B cell (primary cell): Measurements from ENCODE around the gene COA6. TPM values are rescaled to one million over a fixed set of nuclear protein-coding genes. Genes with fewer than 3 reads are reported as not detected.

Source experiments
- ATAC-seq: fragments of 200-7000 bp; cut with Tn5 transposase; one replicate; pipeline ENCODE4 v1.10.0; 2021; ENCODE audit warnings: low read depth, mild to moderate bottlenecking, moderate number of reproducible peaks, moderate library complexity
- CTCF ChIA-PET: fragments of 350-600 bp; sonication (Branson Sonifier 250); formaldehyde crosslinking; loops from one replicate; lab custom pipeline; 2021; ENCODE audit warnings: antibody characterized with exemption, inconsistent platforms; lab: Charles Lee
- POLR2A ChIA-PET: fragments of 350-600 bp; sonication (Branson Sonifier 250); formaldehyde crosslinking; loops from one replicate; lab custom pipeline; 2021; ENCODE audit warnings: antibody characterized with exemption; lab: Charles Lee
- DNase-seq: peaks from one replicate; pipeline ENCODE4 v3.0.0; 2013
- H2AFZ ChIP-seq: 2 replicates; pipeline ENCODE4 v1.6.1; 2012; ENCODE audit warnings: mild to moderate bottlenecking, low read depth, low read length; ENCODE audit not compliant: insufficient read depth, poor library complexity, severe bottlenecking
- H3K27ac ChIP-seq, 2 donors: 1 replicate in 1 of 2; 2 replicates in 1 of 2; pipeline ENCODE4 v1.5.1; 2012 to 2013; ENCODE audit warnings: low read length in 2 of 2, mild to moderate bottlenecking in 2 of 2, moderate library complexity in 1 of 2
- H3K27me3 ChIP-seq, 4 experiments: fragments of 200-600 bp in 1 of 4; sonication (generic) in 1 of 4; replicated peaks in 1 of 4; 1 replicate in 2 of 4; 2 replicates in 2 of 4; pipeline versions ENCODE4 v1.6.1 to v1.7.0; 2013 to 2016; ENCODE audit warnings: low read length in 3 of 4, mild to moderate bottlenecking in 2 of 4, mixed read lengths in 1 of 4, moderate library complexity in 1 of 4; ENCODE audit not compliant: insufficient read depth in 4 of 4, control insufficient read depth in 3 of 4; ENCODE audit errors: control extremely low read depth in 1 of 4
- H3K36me3 ChIP-seq, 2 experiments: replicated peaks in 1 of 2; 1 replicate in 1 of 2; 2 replicates in 1 of 2; pipeline versions ENCODE4 v1.6.1 to v1.7.1; 2013; ENCODE audit warnings: low read length in 1 of 2; ENCODE audit not compliant: insufficient read depth in 2 of 2, control insufficient read depth in 1 of 2; ENCODE audit errors: control extremely low read depth in 1 of 2, extremely low read depth in 1 of 2
- H3K4me1 ChIP-seq, 2 donors: fragments of 200-600 bp in 1 of 2; sonication (generic) in 1 of 2; 1 replicate in 1 of 2; 2 replicates in 1 of 2; pipeline versions ENCODE4 v1.5.1 to v1.6.1; 2013 to 2017; ENCODE audit warnings: low read length in 2 of 2; ENCODE audit not compliant: control insufficient read depth in 2 of 2, insufficient read depth in 2 of 2
- H3K4me2 ChIP-seq: replicated peaks from 2 replicates; pipeline ENCODE3; 2012; ENCODE audit warnings: mild to moderate bottlenecking, low read depth, low read length; ENCODE audit not compliant: poor library complexity, severe bottlenecking
- H3K4me3 ChIP-seq, 5 experiments: fragments of 200-600 bp in 1 of 5; sonication (generic) in 1 of 5; 1 replicate in 3 of 5; 2 replicates in 2 of 5; pipeline versions ENCODE4 v1.5.1 to v1.7.0; 2011 to 2016; ENCODE audit warnings: low read length in 4 of 5, mild to moderate bottlenecking in 4 of 5, low read depth in 2 of 5, control low read depth in 1 of 5, moderate library complexity in 1 of 5; ENCODE audit not compliant: insufficient read depth in 1 of 5; ENCODE audit errors: control extremely low read depth in 1 of 5, extremely low read depth in 1 of 5
- H3K79me2 ChIP-seq: fragments of 200-600 bp; sonication (generic); one replicate; pipeline ENCODE4 v1.6.0; 2016; ENCODE audit warnings: low read length; ENCODE audit not compliant: control insufficient read depth, insufficient read depth
- H3K9ac ChIP-seq: fragments of 200-600 bp; sonication (generic); 2 replicates; pipeline ENCODE4 v1.6.1; 2017; ENCODE audit warnings: mild to moderate bottlenecking, low read length, moderate library complexity
- H3K9me3 ChIP-seq, 3 donors: one replicate each; pipeline versions ENCODE4 v1.6.1 to v1.7.1; 2013; ENCODE audit warnings: low read length in 2 of 3; ENCODE audit not compliant: control insufficient read depth in 2 of 3, insufficient read depth in 1 of 3; ENCODE audit errors: control extremely low read depth in 1 of 3
- H4K20me1 ChIP-seq: 2 replicates; pipeline ENCODE4 v1.6.0; 2012; ENCODE audit warnings: mild to moderate bottlenecking, low read length; ENCODE audit not compliant: insufficient read depth, control insufficient read depth, poor library complexity, severe bottlenecking
- H3K27ac Mint-ChIP-seq: one replicate; pipeline ENCODE4 v1.8.0; 2021; ENCODE audit warnings: mixed read lengths
- H3K27me3 Mint-ChIP-seq: one replicate; pipeline ENCODE4 v1.8.0; 2021; ENCODE audit warnings: mixed read lengths
- H3K4me1 Mint-ChIP-seq: one replicate; pipeline ENCODE4 v1.8.0; 2021; ENCODE audit warnings: mixed read lengths
- H3K4me3 Mint-ChIP-seq: one replicate; pipeline ENCODE4 v1.8.0; 2021; ENCODE audit warnings: mixed read lengths
- H3K9me3 Mint-ChIP-seq: one replicate; pipeline ENCODE4 v1.8.0; 2022; ENCODE audit warnings: mixed read lengths; ENCODE audit not compliant: insufficient read depth
- CTCF ChIP-seq: fragments of 200-600 bp; IDR thresholded peaks from one replicate; pipeline ENCODE4 v1.8.0; 2022; ENCODE audit warnings: antibody characterized with exemption, mild to moderate bottlenecking
- EZH2 ChIP-seq: IDR thresholded peaks from 2 replicates; pipeline ENCODE4 v1.6.1; 2012; ENCODE audit warnings: borderline replicate concordance, low read depth, mild to moderate bottlenecking, moderate library complexity, low read length; ENCODE audit not compliant: insufficient read depth, poor library complexity, severe bottlenecking
- WGBS: methylation state at CpG from one replicate; pipeline ENCODE4 v1.1.5; 2013; ENCODE audit warnings: missing lambda C conversion rate; ENCODE audit not compliant: insufficient coverage; 5-methylcytosine and 5-hydroxymethylcytosine counted together
- intact Hi-C: fragments of 100-400 bp; cut with micrococcal nuclease; formaldehyde crosslinking; loops from one replicate; pipeline ENCODE4 v1.10.0; 2022
- polyA plus RNA-seq: library from polyadenylated mRNA; depleted of rRNA; stranded (reverse); fragments of >200 nt; gene quantifications from 2 replicates; pipeline ENCODE4 v1.2.3, GENCODE V29; 2012
- total RNA-seq, 2 donors: library from RNA; stranded (reverse); fragments of 120-200 nt in 1 of 2; gene quantifications; 1 replicate in 1 of 2; 2 replicates in 1 of 2; pipeline versions ENCODE4 v1.2.3 to v1.2.4, GENCODE V29; 2013 to 2022

COA6 gene
- total and polyA plus RNA-seq, 2 donors (not counting 1 experiment from before 2014, with no cell fraction given), result 5.7 to 14.8 TPM

DNA sequence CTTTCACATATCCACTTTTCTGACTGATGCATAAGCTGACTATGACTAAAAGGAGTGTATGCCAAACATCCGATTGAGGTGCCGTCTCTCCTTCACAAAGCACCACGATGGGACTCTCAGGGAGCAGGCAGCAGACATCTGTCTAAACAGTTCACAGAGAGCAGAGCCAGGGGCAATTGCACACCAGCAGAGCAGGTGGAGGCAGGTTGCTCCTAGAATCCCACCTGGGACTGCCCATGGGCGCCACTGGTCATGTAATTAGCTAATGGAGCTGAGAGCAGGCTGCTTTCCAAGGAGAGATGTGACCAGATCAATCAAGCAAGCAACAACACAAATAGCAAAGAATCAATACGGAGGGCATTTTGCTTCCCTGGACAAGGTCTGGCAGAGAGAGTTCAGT is 30.5 kb upstream of the COA6 start:
- Mint-ChIP-seq H3K4me1 (no peaks in the 10 kb centered on the region), H3K27ac (no peak overlapping the region), H3K27me3 (peaks cover 7% of the 10 kb centered on the region), H3K4me3 (no peak overlapping the region), H3K9me3 (peaks cover 8% of the 10 kb centered on the region)
- peaks cover 0 to 12% (median 6%) of the 10 kb centered on the region in 3 donors for H3K9me3 ChIP-seq
- no peaks in the 10 kb centered on the region for H3K36me3 ChIP-seq
- H3K4me1 ChIP-seq, result no peaks in the 10 kb centered on the region
- intact Hi-C loops, result no loop called here
- ATAC-seq (no peak), DNase-seq (no peak)
- H3K9ac ChIP-seq, result no peak overlapping the region
- TF ChIP-seq EZH2 (no peak), CTCF (no peak)
- H2AFZ ChIP-seq, result no peak overlapping the region
- H3K4me2 ChIP-seq, result no peak overlapping the region
- no peaks in the 10 kb centered on the region for H3K79me2 ChIP-seq
- POLR2A ChIA-PET, result no interaction called here
- no peaks in the 10 kb centered on the region for H4K20me1 ChIP-seq
- no peak overlapping the region for H3K27ac ChIP-seq
- H3K27me3 ChIP-seq, result no peaks in the 10 kb centered on the region
- 89% methylated on average over 4 of the region's 5 CpGs for WGBS
- CTCF ChIA-PET, result no interaction called here
- no peak overlapping the region for H3K4me3 ChIP-seq

- POLR2A ChIA-PET, result no interaction called here
- CTCF ChIA-PET, result no interaction called here
Observed at GRCh38 chr1:234345237-234345636, 28.0 kb upstream of the COA6 start.

More at GRCh38 chr1:234345237-234345636, 28.0 kb upstream of the COA6 start:
- Histone ChIP-seq H3K79me2 (no peaks in the 10 kb centered on the region), H2AFZ (no peak overlapping the region), H3K9ac (no peak overlapping the region), H3K4me1 (no peaks in the 10 kb centered on the region), H4K20me1 (no peaks in the 10 kb centered on the region), H3K27me3 (peaks cover 0 to 4% (median 1%) of the 10 kb centered on the region in 4 experiments), H3K36me3 (no peaks in the 10 kb centered on the region), H3K4me3 (no peak overlapping the region), H3K9me3 (peaks cover 0 to 4% (median 2%) of the 10 kb centered on the region in 3 donors), H3K27ac (no peak overlapping the region), H3K4me2 (no peak overlapping the region)
- H3K27ac Mint-ChIP-seq, result no peak overlapping the region
- TF ChIP-seq EZH2, result no peak
- no peak for TF ChIP-seq CTCF
- intact Hi-C loops, result no loop called here
- no peaks in the 10 kb centered on the region for H3K4me1 Mint-ChIP-seq
- peaks cover 5% of the 10 kb centered on the region for H3K9me3 Mint-ChIP-seq
- DNase-seq (no peak), ATAC-seq (no peak)
- WGBS, result 100% methylated on average over 1 of the region's 1 CpG
- no peak overlapping the region for H3K4me3 Mint-ChIP-seq
- H3K27me3 Mint-ChIP-seq, result peaks cover 16% of the 10 kb centered on the region
